ENCODE results near the gene FAN1.

FAN1 gene

GRCh38 chr15:30921781-30922479 is 18.2 kb downstream of the FAN1 start:
- no peak for TF ChIP-seq TAF1 (IDR thresholded peaks at IDR 0.05; ENCODE audit: borderline replicate concordance, low read depth, low read length)
- no peak for TF ChIP-seq POLR2AphosphoS5 (IDR thresholded peaks at IDR 0.05; ENCODE audit: low read depth, low read length)
- no peak for TF ChIP-seq POLR2A (IDR thresholded peaks at IDR 0.05; ENCODE audit: low read depth, low read length)
- DNase-seq (ENCODE audit: insufficient read length) (no peak), FAIRE-seq (no peak)

DNA sequence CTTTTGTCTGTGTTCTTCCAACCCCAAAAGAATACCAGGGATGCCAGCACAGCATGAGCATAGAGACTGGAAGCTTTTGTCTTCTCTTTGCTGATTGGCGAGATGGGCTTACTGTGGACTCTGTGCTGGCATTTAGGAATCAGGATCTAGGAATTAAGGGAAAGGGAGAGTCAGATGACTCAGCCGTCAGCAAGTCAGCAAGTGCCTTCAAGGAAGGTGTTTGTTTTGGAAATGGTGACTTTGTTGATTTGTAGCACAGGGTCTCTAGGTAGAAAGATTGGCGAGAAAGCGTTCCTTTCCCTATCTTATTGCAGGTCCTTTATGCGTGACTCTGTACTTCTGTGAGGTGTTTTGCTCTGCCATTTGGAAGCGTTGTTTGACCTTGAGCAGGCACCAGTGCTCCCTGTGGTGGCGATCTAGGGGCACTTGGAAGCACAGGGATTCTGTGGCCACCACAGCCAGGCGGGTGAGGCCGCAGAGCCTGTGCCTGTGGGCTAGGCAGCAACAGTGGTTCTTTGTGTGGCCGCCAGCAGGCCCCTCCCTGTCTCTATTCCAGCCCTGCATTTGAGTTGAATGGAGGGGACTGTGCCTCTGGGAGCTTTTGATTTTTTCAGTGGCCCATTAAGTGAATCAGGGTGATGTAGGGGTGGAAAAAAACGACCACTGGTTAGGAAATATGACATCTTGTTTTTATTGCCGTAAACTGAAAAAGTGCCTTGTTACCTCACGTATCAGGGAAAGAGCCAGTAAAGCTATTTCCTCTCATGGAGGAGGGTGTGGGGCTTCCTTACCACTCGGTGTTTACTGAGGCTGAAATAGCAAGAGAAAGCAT is 19.0 kb downstream of the FAN1 start:
- DNase-seq (ENCODE audit: insufficient read length) = no peak
- FAIRE-seq = no peak
- no peak for TF ChIP-seq POLR2AphosphoS5 (IDR thresholded peaks at IDR 0.05; ENCODE audit: low read depth, low read length)
- no peak for TF ChIP-seq POLR2A (IDR thresholded peaks at IDR 0.05; ENCODE audit: low read depth, low read length)
- no peak for TF ChIP-seq TAF1 (IDR thresholded peaks at IDR 0.05; ENCODE audit: borderline replicate concordance, low read depth, low read length)

GRCh38 chr15:30923429-30923828 is 19.7 kb downstream of the FAN1 start:
- no peak for FAIRE-seq
- TF ChIP-seq POLR2A (IDR thresholded peaks at IDR 0.05; ENCODE audit: low read depth, low read length) = no peak
- TF ChIP-seq POLR2AphosphoS5 (IDR thresholded peaks at IDR 0.05; ENCODE audit: low read depth, low read length) = no peak
- TF ChIP-seq TAF1 (IDR thresholded peaks at IDR 0.05; ENCODE audit: borderline replicate concordance, low read depth, low read length) = no peak
- no peak for DNase-seq (ENCODE audit: insufficient read length)

GRCh38 chr15:30924353-30924752 is 20.6 kb downstream of the FAN1 start:
- DNase-seq (ENCODE audit: insufficient read length) (no peak), FAIRE-seq (no peak)
- TF ChIP-seq POLR2A (IDR thresholded peaks at IDR 0.05; ENCODE audit: low read depth, low read length) = no peak
- TF ChIP-seq POLR2AphosphoS5 (IDR thresholded peaks at IDR 0.05; ENCODE audit: low read depth, low read length) = no peak

GRCh38 chr15:30925686-30926085 is 22.0 kb downstream of the FAN1 start:
- DNase-seq (ENCODE audit: insufficient read length) = no peak
- no peak for TF ChIP-seq POLR2A (IDR thresholded peaks at IDR 0.05; ENCODE audit: low read depth, low read length)
- TF ChIP-seq POLR2AphosphoS5 (IDR thresholded peaks at IDR 0.05; ENCODE audit: low read depth, low read length) = no peak
- TF ChIP-seq TAF1 (IDR thresholded peaks at IDR 0.05; ENCODE audit: borderline replicate concordance, low read depth, low read length) = no peak
- no peak for FAIRE-seq

- no peak for TF ChIP-seq POLR2A (IDR thresholded peaks at IDR 0.05; ENCODE audit: low read depth, low read length)
- TF ChIP-seq TAF1 (IDR thresholded peaks at IDR 0.05; ENCODE audit: borderline replicate concordance, low read depth, low read length) = no peak
- no peak for TF ChIP-seq POLR2AphosphoS5 (IDR thresholded peaks at IDR 0.05; ENCODE audit: low read depth, low read length)
- DNase-seq (ENCODE audit: insufficient read length) = no peak
- no peak for FAIRE-seq
Observed at GRCh38 chr15:30926161-30926560, 22.4 kb downstream of the FAN1 start.

- no peak for FAIRE-seq
- TF ChIP-seq POLR2AphosphoS5 (IDR thresholded peaks at IDR 0.05; ENCODE audit: low read depth, low read length) (no peak), POLR2A (IDR thresholded peaks at IDR 0.05; ENCODE audit: low read depth, low read length) (no peak), TAF1 (IDR thresholded peaks at IDR 0.05; ENCODE audit: borderline replicate concordance, low read depth, low read length) (no peak)
- DNase-seq (ENCODE audit: insufficient read length) = no peak
Observed at GRCh38 chr15:30927148-30927761, 23.5 kb downstream of the FAN1 start.

DNA sequence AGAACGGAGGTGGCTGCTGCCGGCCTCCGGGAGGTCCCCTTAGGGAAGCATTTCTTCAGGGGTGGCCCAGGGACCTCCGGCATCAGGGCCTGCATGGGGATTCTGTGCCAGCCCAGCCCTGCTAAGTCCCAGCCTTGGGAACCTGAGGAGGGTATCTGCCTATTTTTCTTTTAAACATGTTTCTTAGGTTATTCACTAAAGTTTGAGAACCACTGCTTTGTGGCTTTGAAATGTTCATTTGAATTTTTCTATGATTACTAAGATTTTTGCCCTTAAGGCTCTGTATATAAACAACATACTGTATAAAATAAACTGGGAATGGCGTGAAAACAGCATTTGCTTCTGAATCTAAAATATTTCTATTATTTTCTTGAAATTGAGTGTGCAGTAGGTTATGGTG is 24.4 kb downstream of the FAN1 start:
- FAIRE-seq = no peak
- TF ChIP-seq POLR2A (IDR thresholded peaks at IDR 0.05; ENCODE audit: low read depth, low read length) = no peak
- no peak for TF ChIP-seq POLR2AphosphoS5 (IDR thresholded peaks at IDR 0.05; ENCODE audit: low read depth, low read length)
- TF ChIP-seq TAF1 (IDR thresholded peaks at IDR 0.05; ENCODE audit: borderline replicate concordance, low read depth, low read length) = no peak
- no peak for DNase-seq (ENCODE audit: insufficient read length)

DNA sequence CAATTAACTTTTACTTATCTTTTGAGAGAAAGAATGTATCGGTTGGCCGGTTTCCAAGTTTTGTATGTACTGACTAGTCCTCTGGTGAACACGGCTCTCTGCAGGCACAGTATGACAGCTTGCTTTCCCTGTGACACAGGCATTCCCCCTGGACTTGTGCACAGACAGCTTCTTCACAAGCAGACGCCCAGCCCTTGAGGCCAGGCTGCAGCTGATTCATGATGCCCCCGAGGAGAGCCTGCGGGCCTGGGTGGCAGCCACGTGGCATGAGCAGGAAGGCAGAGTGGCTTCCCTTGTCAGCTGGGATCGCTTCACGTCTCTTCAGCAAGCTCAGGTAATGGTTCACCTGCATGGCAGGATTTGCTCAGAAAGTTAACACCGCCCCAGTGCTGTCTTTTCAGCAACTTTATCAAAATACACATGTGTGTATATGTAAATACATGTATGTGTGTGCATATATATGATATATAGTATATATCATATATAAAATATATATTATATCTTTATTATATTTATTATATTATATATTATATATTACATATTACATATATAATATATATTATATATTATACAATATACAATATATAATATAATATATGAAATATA is 25.5 kb downstream of the FAN1 start:
- TF ChIP-seq POLR2AphosphoS5 (IDR thresholded peaks at IDR 0.05; ENCODE audit: low read depth, low read length) = no peak
- TF ChIP-seq TAF1 (IDR thresholded peaks at IDR 0.05; ENCODE audit: borderline replicate concordance, low read depth, low read length) = no peak
- no peak for TF ChIP-seq POLR2A (IDR thresholded peaks at IDR 0.05; ENCODE audit: low read depth, low read length)
- no peak for DNase-seq (ENCODE audit: insufficient read length)
- FAIRE-seq = no peak

DNA sequence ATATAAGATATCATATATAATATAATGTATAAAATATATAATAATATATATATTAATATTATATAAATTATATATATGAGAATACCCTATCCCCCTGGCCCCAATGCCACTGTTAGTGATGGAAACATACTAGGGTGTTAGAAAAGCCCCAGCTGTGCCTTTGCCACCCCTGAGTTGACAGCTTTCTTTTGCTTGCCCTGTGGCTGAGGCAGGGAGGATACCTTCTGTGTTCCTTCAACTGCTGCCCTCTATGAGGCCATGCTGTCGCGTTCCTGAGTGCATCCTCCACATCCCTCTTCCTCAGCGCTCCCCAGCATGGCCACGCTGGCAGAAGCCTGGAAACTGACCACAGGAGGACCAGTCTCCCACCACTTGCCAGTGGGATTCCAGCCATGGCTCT is 26.3 kb downstream of the FAN1 start:
- FAIRE-seq (no peak), DNase-seq (ENCODE audit: insufficient read length) (no peak)
- TF ChIP-seq TAF1 (IDR thresholded peaks at IDR 0.05; ENCODE audit: borderline replicate concordance, low read depth, low read length) = no peak
- TF ChIP-seq POLR2A (IDR thresholded peaks at IDR 0.05; ENCODE audit: low read depth, low read length) = no peak
- TF ChIP-seq POLR2AphosphoS5 (IDR thresholded peaks at IDR 0.05; ENCODE audit: low read depth, low read length) = no peak

DNA sequence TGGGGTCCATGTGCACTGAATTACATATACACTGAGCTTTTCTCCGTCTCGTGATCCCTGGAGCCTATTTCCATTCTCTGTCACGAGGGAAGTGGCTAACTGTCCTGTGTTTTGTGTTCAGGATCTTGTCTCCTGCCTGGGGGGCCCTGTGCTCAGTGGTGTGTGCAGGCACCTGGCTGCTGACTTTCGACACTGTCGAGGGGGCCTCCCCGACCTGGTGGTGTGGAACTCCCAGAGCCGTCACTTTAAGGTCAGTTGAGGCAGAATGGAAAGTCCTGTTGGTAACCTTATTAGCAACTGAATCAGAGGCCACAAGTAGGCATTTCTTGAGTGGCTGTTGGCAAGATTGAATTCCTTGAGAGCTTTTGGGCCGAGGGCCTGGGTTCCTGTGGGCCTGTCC is 26.7 kb downstream of the FAN1 start:
- TF ChIP-seq POLR2AphosphoS5 (IDR thresholded peaks at IDR 0.05; ENCODE audit: low read depth, low read length) (no peak), TAF1 (IDR thresholded peaks at IDR 0.05; ENCODE audit: borderline replicate concordance, low read depth, low read length) (no peak)
- no peak for DNase-seq (ENCODE audit: insufficient read length)
- no peak for FAIRE-seq

Measured in GM12892 (cell line).